ENCODE results near the gene NPLOC4.

DNA sequence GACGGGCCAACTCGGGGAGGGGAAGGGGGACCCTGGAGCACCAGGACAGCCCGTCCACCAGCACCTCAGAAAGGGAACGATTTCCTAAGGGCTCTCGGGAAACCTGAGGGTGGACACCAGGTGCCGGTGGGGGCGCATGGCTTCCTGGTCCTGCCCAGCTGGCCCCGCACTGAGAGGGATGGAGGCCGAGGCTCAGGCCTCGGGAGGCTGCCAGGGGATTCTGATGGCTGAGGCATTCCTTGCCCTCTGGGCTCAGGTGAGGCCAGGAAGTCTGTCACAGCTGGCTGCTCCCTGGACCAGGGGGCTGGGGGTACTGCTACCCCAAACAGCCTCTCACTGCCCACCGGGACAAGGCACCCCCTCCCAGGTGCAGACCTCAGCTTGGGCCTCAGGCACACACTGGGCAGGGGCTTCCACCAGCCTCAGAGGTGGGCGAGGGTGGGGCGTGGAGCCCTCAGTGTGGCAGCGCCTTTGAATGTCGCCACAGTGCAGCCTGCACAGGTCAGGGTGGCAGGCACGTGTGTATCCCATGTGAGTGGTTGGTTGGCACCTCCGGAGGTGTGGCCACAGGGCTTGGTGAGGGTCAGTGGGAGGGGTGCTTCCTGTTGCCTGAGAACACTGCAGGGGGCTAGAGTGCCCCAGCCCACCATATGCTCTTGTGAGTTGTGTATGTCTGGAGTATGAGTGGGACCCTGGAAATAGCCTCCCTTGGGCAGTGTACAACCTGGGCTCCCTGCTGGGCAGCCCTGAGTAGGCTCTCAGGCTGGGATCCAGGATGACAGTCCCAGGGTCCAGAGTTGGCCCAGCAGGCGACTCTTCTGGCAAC, 112.7 kb downstream of the NPLOC4 start:
- TF ChIP-seq POLR2AphosphoS5 (IDR thresholded peaks at IDR 0.05) (no peak), CTCF (IDR thresholded peaks at IDR 0.05) (no peak)
